Fibroblast of skin of abdomen (primary cell): ENCODE measurements around the gene TMED8.
"Not testable (repeated sequence)": the region's sequence is repeated elsewhere in the genome, so short reads cannot be mapped to it uniquely, and the experiment has no call there.

Source experiments
- DNase-seq: peaks from one replicate; pipeline ENCODE4 v3.0.0-alpha.2; 2013

Gene TMED8

DNA sequence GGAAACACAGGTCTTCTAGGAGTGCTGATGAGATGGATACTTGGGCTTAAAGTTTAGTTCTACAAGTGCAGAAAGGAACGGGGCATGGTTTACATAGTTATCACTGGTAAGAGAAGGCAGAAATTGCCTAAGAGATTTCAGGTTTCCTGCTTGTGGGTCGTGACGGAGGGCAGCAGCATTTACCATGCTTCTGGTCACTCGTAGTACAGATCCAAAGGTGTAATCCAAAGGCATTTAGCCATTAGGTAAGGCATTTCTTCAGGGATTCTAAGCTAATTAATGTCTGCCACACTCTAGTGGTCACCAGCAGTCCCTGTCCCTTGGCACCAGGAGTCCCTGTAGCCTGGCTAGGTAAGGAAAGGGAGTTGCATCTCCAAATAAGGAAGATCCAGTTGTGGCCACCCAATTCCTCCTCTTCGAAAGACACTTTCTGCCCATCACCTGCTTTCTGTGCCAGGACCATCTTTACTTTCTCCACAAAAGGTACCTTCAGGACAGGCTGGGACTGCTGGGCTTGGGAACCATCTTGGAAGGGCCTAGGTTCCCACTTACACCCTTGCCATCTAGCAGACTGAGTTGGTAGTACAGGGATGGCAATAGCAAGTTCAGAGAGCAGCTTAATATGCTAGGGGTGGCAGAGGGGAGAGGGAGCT lies 54.5 kb downstream of the TMED8 start:
- no peak for DNase-seq

DNA sequence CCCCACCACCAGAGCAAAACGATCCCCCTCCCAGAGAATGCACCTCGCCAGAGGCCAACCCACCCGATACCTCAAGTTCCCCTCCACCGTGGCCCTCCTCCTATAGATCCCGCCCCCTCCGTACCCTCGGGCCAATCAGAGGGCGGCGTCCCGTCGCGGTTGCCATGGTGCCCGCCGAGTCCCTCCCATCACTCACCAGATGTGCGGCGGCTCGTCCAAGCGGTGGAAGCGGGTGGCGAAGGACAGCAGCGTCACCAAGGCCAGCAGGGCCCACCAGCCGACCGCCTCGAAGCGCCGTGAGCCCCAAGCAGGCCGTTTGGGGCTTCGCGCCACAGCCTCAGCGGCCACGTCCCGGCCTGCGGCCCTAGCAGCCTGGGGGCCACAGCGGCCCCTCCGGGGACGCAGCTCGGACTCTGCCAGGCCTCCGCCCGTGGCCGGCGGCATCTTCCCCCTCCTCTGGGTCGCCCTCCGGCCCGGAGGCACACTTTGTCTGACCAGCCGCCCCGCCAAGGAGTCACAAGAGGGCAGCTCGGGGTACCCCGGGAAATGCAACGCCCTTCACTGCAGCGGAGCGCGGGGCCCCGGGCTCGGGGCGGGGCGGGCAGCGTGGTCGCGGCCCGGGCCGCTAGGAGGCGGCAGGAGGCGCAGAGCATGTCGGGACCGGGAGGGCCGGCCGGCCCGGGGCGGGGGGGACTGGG lies 56.5 kb downstream of the TMED8 start, which contains the start of gene POMT2:
POMT2 (minus strand) TSS at position 646 of the 698 bp plus-strand sequence; CDS start at position 444, 202 bp downstream.
- peak; percentile 88 for DNase-seq

DNA sequence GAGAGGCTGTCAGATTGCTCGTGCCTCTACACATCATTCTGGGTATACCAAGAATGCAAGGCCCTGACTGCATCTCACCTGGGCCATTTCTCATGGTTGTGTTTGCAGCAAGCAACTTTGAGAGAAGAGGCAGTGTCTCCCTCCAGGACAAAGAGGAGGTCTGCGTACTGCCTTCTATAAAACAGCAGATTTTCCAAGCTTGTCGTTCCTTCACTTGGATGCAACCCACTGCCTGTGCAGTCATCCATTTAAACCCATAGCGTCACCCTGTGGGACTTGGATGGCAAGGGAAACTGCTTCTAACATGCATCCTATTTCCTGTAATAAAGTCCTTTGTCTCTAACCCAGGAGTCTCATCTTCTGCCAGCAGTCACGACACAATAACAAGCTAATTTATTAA lies 57.5 kb downstream of the TMED8 start:
- DNase-seq = no peak

- DNase-seq = not testable (repeated sequence)
These were observed 58.1 kb downstream of the TMED8 start for GRCh38 chr14:77318756-77319155.

DNA sequence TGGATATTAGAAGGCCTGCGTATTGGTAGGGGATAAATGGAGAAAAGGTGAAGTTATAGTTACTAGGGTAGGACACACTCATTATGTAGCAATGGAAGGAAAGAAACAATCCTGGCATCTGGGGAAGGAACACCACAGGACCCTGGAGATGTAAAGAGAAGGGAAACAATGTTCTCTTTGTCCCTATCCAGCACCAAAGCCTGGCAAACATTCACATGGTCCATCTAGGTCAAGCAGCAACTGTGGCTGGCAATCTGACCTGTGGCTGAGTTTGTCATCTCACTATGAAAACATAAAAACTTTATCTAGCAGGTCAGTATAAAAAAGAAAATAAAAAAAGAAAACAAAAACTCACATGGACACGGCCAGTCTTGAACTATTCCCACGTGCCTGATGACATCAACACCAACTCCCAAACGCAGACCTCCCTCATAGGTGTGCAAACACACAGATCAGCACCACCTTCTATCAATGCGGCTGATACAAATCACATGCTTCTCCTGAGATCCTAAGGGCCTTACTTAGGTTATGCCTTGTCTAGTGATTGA lies 58.8 kb downstream of the TMED8 start:
- no peak for DNase-seq

DNA sequence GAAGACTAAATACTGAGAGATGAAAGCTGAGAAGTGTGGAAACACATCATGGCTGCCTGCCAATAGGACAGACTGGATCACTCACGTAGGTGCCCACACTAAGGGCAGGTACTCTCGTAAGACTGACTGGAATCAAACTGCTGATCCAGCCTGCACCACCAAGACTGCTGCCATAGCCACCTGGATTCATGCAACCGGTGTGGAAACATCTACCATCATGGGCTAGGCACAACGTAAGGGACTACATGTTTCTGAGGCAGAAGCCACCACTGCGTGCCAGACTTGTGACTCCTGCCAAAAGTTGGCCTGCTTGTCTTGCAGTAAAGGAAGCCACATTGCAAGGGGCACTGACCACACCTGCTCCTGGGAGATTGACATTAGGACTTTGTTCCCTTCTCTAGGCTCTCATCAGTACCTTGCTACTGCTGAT lies 60.0 kb downstream of the TMED8 start:
- DNase-seq = no peak

- no peak for DNase-seq
These were observed 60.7 kb downstream of the TMED8 start for GRCh38 chr14:77316195-77316505.

GRCh38 chr14:77314539-77315457 lies 62.1 kb downstream of the TMED8 start:
- no peak for DNase-seq

DNA sequence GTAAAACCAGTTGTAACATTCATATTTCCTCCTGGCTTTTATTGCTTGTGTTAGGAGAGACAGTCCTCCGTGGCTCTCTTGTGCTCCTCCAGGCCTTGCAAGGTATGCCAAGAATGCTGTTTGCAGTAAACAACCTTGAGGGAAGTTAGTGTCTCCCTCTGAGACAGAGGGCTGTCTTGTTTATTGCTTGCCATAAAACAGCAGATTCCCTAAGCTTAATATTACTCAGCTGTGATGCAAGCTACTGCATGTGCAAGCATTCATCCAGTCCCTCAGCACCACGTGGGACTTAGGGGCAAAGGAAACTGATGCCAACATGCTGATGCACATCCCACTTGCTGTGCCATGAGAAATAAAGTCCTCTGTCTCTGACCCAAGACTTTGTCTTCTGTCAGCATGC lies 62.9 kb downstream of the TMED8 start:
- peak; percentile 63 for DNase-seq

- DNase-seq = no peak
These were observed 63.5 kb downstream of the TMED8 start for GRCh38 chr14:77313371-77313770.

GRCh38 chr14:77311217-77311616 lies 65.7 kb downstream of the TMED8 start:
- DNase-seq = peak; percentile 44

DNA sequence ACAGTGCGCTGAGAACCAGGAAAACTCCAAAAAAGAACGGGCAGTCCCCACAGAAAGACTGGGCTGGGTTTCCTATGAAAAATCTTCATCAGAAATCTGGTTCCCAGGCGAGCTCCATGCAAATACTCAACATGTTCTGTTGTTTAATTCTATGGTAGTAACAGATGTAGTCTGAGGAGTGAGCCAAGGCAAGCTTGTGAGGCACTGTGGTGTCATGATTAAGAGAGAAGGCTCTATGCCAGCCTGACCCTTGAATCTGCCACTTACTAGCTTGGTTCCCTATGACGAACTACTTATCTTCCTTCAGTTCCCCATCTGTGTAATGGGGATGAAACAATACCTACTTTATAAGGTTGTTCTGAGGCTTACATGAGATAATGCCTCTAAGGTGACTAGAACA lies 66.9 kb downstream of the TMED8 start:
- DNase-seq = peak; percentile 11

DNA sequence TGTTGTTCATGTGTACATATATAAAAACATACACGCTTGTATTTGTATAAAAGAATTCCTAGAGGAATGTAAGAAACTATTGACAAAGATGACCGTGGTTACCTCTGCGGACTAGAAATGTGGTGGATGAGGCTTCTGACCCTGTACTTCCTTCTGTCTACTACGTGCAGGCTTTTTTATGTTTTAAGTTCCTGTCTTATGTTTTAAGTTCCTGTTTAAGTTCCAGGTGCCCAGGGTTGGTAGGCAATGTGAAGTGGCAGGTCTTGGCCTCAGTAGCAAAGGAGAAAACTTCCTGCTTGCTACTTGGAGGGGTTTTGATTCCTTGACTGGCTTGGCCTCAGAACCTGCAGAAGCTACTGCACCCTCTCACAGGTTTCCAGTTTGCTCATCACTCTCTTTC lies 67.8 kb downstream of the TMED8 start:
- no peak for DNase-seq

DNA sequence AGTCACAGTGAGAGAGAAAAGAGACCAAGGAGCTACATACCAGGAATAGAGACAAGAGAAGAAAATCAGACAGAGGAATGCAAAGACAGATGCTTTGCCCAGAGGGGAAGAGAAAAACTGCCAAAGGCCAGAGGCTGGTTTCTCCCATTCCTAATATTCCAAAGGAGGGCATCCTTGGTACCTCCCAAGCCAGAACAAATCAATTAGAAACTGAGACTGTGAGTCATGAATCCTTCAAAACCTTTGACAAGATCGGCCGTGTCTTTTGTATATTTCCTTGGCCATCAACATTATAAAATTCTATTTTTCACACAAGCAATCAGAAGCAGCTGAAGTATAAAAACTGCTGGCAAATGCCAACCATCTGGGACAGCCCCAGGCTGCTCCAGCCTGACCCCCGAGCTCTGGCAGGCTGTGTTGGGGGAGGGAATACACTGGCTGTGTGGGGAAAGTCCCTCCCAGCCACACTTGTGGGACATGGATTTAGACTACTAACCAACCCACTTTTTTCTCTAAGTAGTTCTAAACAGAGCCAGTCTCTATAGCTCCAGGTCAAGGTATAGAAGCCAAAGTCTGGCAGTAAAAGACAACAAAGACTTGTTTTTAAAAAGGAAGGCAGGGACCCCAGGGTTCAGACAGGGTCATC lies 69.9 kb downstream of the TMED8 start:
- DNase-seq = peak; percentile 35

- DNase-seq = no peak
These were observed 70.5 kb downstream of the TMED8 start for GRCh38 chr14:77306416-77306815.

DNA sequence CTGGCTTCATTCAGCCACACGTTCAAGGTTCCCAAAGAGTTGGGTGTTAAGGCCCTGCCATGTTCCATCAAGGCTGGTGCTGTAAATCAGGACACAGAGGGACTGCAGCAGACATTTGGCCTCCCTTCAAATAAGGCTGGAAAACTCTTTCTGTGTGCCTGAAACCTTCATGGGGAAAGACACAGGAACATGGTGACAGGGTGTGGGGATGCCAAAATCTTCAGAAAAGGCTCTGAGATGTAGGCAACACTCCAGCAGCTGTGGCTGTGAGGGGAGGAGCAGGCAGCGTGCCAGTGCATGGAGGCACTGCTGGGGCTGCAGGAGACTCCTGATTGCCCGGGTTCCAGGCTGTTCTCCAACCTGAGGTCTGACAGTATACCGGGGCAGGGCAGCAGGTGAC lies 71.2 kb downstream of the TMED8 start:
- no peak for DNase-seq

- peak; percentile 89 for DNase-seq
These were observed 73.3 kb downstream of the TMED8 start for GRCh38 chr14:77303417-77304156.

- DNase-seq = peak; percentile 40
These were observed 74.0 kb downstream of the TMED8 start for GRCh38 chr14:77302926-77303325.

GRCh38 chr14:77301103-77301502 lies 75.8 kb downstream of the TMED8 start:
- DNase-seq = peak; percentile 72

GRCh38 chr14:77299771-77300170 lies 77.1 kb downstream of the TMED8 start:
- no peak for DNase-seq

- DNase-seq = no peak
These were observed 80.0 kb downstream of the TMED8 start for GRCh38 chr14:77296906-77297305.

DNA sequence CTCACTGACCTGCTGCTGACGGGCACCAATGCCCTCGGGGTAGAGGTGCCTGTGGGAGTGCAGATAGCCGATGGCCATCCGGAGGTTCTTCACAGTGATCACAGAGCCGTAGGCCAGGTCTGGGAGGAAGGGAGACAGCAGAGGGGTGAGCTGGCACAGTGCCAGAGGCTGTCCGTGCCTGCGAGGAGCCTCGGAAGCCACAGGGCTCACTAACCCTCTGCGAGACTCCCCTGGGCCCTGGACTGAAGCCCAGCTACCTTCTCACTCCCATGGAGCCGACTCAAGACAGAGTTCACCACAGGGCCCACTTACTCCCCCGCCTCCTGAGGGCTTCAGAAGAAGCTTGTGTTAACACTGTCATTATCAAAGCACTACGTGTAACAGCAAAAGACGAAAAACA lies 80.7 kb downstream of the TMED8 start:
- no peak for DNase-seq
